GM18909 (cell line): ENCODE measurements around the gene NFAM1.

ENCODE experiments used
- ATAC-seq: cut with Tn5 transposase; IDR thresholded peaks from one replicate; pipeline ENCODE4 v1.9.1; 2021; ENCODE audit warnings: mild to moderate bottlenecking; ENCODE audit not compliant: unreplicated experiment, poor library complexity

NFAM1 gene

GRCh38 chr22:42341779-42342178 lies 90.4 kb downstream of the NFAM1 start:
- ATAC-seq = no peak

GRCh38 chr22:42340829-42341383 lies 91.3 kb downstream of the NFAM1 start:
- no peak for ATAC-seq

DNA sequence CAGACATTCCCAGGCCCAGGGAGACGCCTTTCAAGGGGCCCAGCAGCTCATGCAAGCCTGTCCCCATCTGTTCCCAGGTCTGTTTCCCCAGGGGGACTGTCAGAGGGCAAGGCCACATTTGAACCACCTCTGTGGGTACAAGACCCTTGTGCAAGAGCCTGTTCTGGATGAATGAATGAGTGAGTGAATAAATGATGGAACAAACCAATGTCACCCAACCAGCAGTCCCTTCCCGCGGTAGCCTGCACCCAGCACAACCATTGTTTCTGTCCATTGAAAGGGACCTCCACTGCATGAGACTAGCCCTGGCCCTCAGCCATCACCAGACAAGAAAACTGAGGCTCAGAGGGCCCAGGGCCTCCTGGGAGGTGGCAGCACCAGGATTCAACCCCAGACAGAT lies 92.1 kb downstream of the NFAM1 start:
- no peak for ATAC-seq

- ATAC-seq = no peak
These were observed 93.7 kb downstream of the NFAM1 start for GRCh38 chr22:42338479-42338878.

DNA sequence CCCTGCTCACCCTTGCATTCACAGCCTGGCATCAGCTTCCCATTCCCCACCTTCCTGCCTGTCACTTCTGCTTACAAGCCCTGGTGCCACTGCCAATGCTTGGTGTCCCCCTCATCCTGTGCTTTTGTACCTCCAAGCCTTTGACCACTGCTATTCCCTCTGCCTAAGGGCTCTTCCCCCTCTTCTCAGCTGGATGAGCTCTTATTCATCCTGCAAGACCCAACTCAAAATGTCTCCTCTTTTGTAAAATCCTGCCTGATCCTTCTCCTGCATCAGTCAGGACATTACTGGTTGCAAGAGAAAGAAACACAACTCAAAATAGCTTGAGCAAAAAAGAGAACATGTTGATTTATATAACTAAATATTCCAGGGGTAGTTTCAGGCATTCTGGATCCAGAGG lies 94.8 kb downstream of the NFAM1 start:
- no peak for ATAC-seq

- ATAC-seq = no peak
These were observed 95.5 kb downstream of the NFAM1 start for GRCh38 chr22:42336527-42337227.

DNA sequence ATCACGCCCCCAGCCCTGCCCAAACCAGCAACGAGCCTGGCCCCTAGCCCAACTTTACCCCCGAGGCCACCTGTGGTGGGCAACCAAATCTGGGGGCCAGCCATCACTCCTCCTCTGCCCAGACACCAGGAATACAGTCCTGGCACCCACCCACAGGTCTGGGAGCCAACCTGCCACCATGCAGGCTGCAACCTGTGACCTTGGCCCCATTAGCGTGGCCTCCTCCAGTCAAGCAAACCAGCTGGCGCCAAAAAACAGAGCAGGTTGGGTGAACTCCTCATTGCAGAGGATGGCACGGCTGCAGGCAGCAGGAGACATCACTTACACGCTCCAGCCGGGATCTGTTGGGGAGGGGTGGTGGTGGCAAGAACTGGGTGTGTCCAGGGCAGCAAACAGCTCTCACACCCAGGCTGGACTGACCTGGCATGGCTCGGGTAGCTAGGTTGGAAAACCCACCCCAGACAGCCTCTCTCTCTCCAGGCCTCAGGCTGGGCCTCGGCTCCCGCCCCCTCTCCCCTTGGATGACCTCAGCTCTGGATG lies 96.3 kb downstream of the NFAM1 start:
- ATAC-seq = no peak

DNA sequence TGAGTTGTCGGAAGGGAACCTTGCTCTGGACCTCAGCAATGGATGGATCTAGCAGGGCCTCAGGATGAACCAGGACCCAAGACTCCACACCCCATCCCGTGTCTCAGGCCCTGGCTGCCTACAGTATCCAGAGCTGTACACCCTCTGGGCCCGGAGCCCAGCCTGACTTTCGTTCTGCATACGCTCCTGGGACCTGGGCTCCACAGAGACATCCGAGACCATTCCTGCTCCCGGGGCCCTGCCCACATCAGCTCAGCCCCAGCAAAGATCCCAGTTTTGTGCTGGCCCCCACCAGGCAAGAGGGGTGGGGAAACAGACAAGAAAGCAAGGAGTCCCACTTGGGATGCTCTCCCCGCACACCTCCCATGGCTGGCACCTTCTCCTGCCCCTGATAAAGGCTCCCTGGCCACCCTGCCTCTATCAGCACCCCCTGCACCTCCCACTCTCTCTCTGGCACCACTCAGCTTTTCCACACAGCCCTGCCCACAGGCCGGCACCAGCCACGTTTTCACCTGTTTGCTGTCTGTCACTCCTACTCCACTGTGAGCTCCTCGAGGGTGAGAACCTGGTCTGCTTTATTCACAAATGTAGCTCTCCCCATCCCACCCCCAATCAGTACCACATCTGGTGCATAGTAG lies 97.2 kb downstream of the NFAM1 start:
- ATAC-seq = no peak

DNA sequence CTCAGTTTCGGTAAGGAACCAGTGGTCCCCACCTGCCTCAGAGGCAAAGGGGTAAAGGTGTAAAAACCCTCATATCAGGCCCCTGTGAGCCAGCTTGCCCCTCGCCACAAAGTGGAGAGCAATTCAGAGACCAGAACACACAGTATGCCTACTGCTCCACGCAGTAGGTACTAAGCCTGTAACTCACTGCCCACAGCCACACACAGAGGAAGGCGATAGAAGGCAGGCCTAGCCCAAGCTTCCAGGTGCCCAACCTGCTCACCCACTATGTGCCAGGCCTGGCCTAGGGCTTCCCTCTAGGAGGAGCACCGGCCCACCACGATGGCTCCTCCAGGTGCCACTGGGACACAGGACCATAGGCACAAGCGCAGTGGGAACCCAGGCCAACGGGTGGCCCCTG lies 98.7 kb downstream of the NFAM1 start:
- no peak for ATAC-seq

GRCh38 chr22:42332089-42332488 lies 100.1 kb downstream of the NFAM1 start:
- ATAC-seq = no peak

- no peak for ATAC-seq
These were observed 101.2 kb downstream of the NFAM1 start for GRCh38 chr22:42331014-42331413.
